Jurkat, Clone E6-1 (cell line): Measurements from ENCODE around the gene EGR4.
A peak's percentile ranks its signal among the peaks of the same experiment; 100 is the strongest.
"Not testable (repeated sequence)": the region's sequence is repeated elsewhere in the genome, so short reads cannot be mapped to it uniquely, and the experiment has no call there.

ENCODE experiments used
- DNase-seq: peaks from one replicate; pipeline ENCODE4 v3.0.0-alpha.2; 2011; ENCODE audit warnings: low read depth, low spot score
- H3K4me3 ChIP-seq: 2 replicates; pipeline ENCODE4 v1.5.1; 2011; ENCODE audit warnings: mild to moderate bottlenecking, low read length, control low read depth, moderate library complexity

Gene EGR4

GRCh38 chr2:73266061-73266901, 27.1 kb downstream of the EGR4 start:
- DNase-seq = no peak
- H3K4me3 ChIP-seq = no peak overlapping the region

GRCh38 chr2:73265298-73266060, 27.9 kb downstream of the EGR4 start:
- no peak overlapping the region for H3K4me3 ChIP-seq
- DNase-seq = no peak

GRCh38 chr2:73264783-73265182, 28.6 kb downstream of the EGR4 start:
- no peak for DNase-seq

GRCh38 chr2:73264332-73264606, 29.1 kb downstream of the EGR4 start:
- no peak for DNase-seq
- H3K4me3 ChIP-seq = no peak overlapping the region

More at GRCh38 chr2:73264783-73265182, 28.6 kb downstream of the EGR4 start:
- no peak overlapping the region for H3K4me3 ChIP-seq

- no peak overlapping the region for H3K4me3 ChIP-seq
- no peak for DNase-seq
Observed at GRCh38 chr2:73263540-73264331, 29.6 kb downstream of the EGR4 start.

- not testable (repeated sequence) for DNase-seq, H3K4me3 ChIP-seq
Observed at GRCh38 chr2:73262691-73263429, 30.5 kb downstream of the EGR4 start.

GRCh38 chr2:73262108-73262651, 31.2 kb downstream of the EGR4 start:
- H3K4me3 ChIP-seq = no peak overlapping the region
- DNase-seq = no peak

- no peak overlapping the region for H3K4me3 ChIP-seq
- DNase-seq = no peak
Observed at GRCh38 chr2:73260338-73260984, 32.9 kb downstream of the EGR4 start.

GRCh38 chr2:73259704-73260337, 33.5 kb downstream of the EGR4 start:
- no peak for DNase-seq
- H3K4me3 ChIP-seq = no peak overlapping the region

GRCh38 chr2:73259276-73259675, 34.1 kb downstream of the EGR4 start:
- H3K4me3 ChIP-seq = no peak overlapping the region
- DNase-seq = no peak

GRCh38 chr2:73258913-73259215, 34.5 kb downstream of the EGR4 start:
- no peak for DNase-seq
- H3K4me3 ChIP-seq = no peak overlapping the region

GRCh38 chr2:73258186-73258912, 35.0 kb downstream of the EGR4 start:
- DNase-seq = no peak

GRCh38 chr2:73257425-73258125, 35.8 kb downstream of the EGR4 start:
- DNase-seq = peak; percentile 35

More at GRCh38 chr2:73258186-73258912, 35.0 kb downstream of the EGR4 start:
- no peak overlapping the region for H3K4me3 ChIP-seq

GRCh38 chr2:73257021-73257420, 36.3 kb downstream of the EGR4 start:
- H3K4me3 ChIP-seq = no peak overlapping the region
- no peak for DNase-seq

More at GRCh38 chr2:73257425-73258125, 35.8 kb downstream of the EGR4 start:
- no peak overlapping the region for H3K4me3 ChIP-seq

- DNase-seq = no peak
- H3K4me3 ChIP-seq = no peak overlapping the region
Observed at GRCh38 chr2:73256618-73256922, 36.8 kb downstream of the EGR4 start.

- H3K4me3 ChIP-seq = no peak overlapping the region
- DNase-seq = no peak
Observed at GRCh38 chr2:73255907-73256617, 37.3 kb downstream of the EGR4 start.
